ENCODE data around the gene TRPV3.
"Not testable (repeated sequence)": the region's sequence is repeated elsewhere in the genome, so short reads cannot be mapped to it uniquely, and the experiment has no call there.

TRPV3 gene

GRCh38 chr17:3573246-3574100 is 15.9 kb upstream of the TRPV3 start:
- no peak for DNase-seq

GRCh38 chr17:3572231-3572630 is 14.6 kb upstream of the TRPV3 start:
- DNase-seq = no peak

GRCh38 chr17:3571043-3571900 is 13.7 kb upstream of the TRPV3 start:
- no peak for DNase-seq

- no peak for DNase-seq
Measured at GRCh38 chr17:3569534-3570137, 12.0 kb upstream of the TRPV3 start.

GRCh38 chr17:3566551-3566950 is 8.9 kb upstream of the TRPV3 start:
- DNase-seq = no peak

GRCh38 chr17:3565143-3565542 is 7.5 kb upstream of the TRPV3 start:
- no peak for DNase-seq

GRCh38 chr17:3564241-3564640 is 6.6 kb upstream of the TRPV3 start:
- not testable (repeated sequence) for DNase-seq

- no peak for DNase-seq
Measured at GRCh38 chr17:3559270-3559645, 1.6 kb upstream of the TRPV3 start.

- DNase-seq = no peak
Measured at GRCh38 chr17:3558603-3559269, 1.1 kb upstream of the TRPV3 start.

GRCh38 chr17:3556916-3557767 is 470 bp downstream of the TRPV3 start:
- no peak for DNase-seq

GRCh38 chr17:3556239-3556915 is 1.2 kb downstream of the TRPV3 start:
- no peak for DNase-seq

GRCh38 chr17:3555189-3555796 is 2.3 kb downstream of the TRPV3 start:
- DNase-seq = no peak

- DNase-seq = no peak
Measured at GRCh38 chr17:3554440-3554839, 3.2 kb downstream of the TRPV3 start.

- no peak for DNase-seq
Measured at GRCh38 chr17:3553419-3554401, 3.9 kb downstream of the TRPV3 start.

GRCh38 chr17:3552916-3553315 is 4.7 kb downstream of the TRPV3 start:
- DNase-seq = no peak

- DNase-seq = no peak
Measured at GRCh38 chr17:3551189-3551588, 6.4 kb downstream of the TRPV3 start.

GRCh38 chr17:3549610-3550162 is 7.9 kb downstream of the TRPV3 start:
- DNase-seq = no peak

GRCh38 chr17:3547628-3548027 is 10.0 kb downstream of the TRPV3 start:
- DNase-seq = no peak

- DNase-seq = no peak
Measured at GRCh38 chr17:3546997-3547396, 10.6 kb downstream of the TRPV3 start.

All from NCI-H1417 treated with DMSO at 0.1 percent for 48 hours (cell line).